HepG2 (cell line): Measurements from ENCODE around the gene UTP3. TPM values are rescaled to one million over a fixed set of nuclear protein-coding genes. Genes with fewer than 3 reads are reported as not detected.
A peak's percentile ranks its signal among the peaks of the same experiment; 100 is the strongest.

Experiments
- AGO1 ChIP-seq: fragments of 200-400 bp; formaldehyde crosslinking; IDR thresholded peaks from 2 replicates; pipeline ENCODE4 v1.6.1; 2017; ENCODE audit warnings: mild to moderate bottlenecking, low read depth, low read length, moderate library complexity; ENCODE audit not compliant: poor library complexity, severe bottlenecking
- ATF4 ChIP-seq, 2 experiments: fragments of 450-650 bp in 1 of 2; sonication (generic) in 1 of 2; formaldehyde crosslinking; IDR thresholded peaks; 2 replicates each; pipeline versions ENCODE4 v1.5.0 to v1.8.0; 2020 to 2022; ENCODE audit warnings: mild to moderate bottlenecking in 1 of 2, missing genetic modification reagents in 1 of 2
- HES4 ChIP-seq: sonication (generic); formaldehyde crosslinking; IDR thresholded peaks from 2 replicates; pipeline ENCODE4 v1.9.0; 2021; ENCODE audit warnings: mild to moderate bottlenecking, missing genetic modification reagents, borderline replicate concordance
- MED1 ChIP-seq: sonication (generic); formaldehyde crosslinking; IDR thresholded peaks from 2 replicates; pipeline ENCODE4 v1.4.0; 2020; ENCODE audit warnings: missing genetic modification reagents
- PITX1 ChIP-seq: sonication (generic); formaldehyde crosslinking; IDR thresholded peaks from 2 replicates; pipeline ENCODE4 v1.5.1; 2020; ENCODE audit warnings: mild to moderate bottlenecking, missing genetic modification reagents
- SP2 ChIP-seq: sonication (generic); formaldehyde crosslinking; IDR thresholded peaks from 2 replicates; pipeline ENCODE4 v1.5.1; 2020; ENCODE audit warnings: mild to moderate bottlenecking, missing genetic modification reagents
- UBTF ChIP-seq: sonication (generic); formaldehyde crosslinking; IDR thresholded peaks from 2 replicates; pipeline ENCODE4 v1.4.0; 2020; ENCODE audit warnings: mild to moderate bottlenecking, missing genetic modification reagents
- ZKSCAN1 ChIP-seq: fragments of 150-350 bp; IDR thresholded peaks from 2 replicates; pipeline ENCODE4 v1.6.1; 2014; ENCODE audit warnings: low read length
- ZNF317 ChIP-seq: sonication (generic); formaldehyde crosslinking; IDR thresholded peaks from 2 replicates; pipeline ENCODE4 v1.5.0; 2020; ENCODE audit warnings: mild to moderate bottlenecking, missing genetic modification reagents
- ZNF350 ChIP-seq: sonication (generic); formaldehyde crosslinking; IDR thresholded peaks from 2 replicates; pipeline ENCODE4 v1.4.0; 2020; ENCODE audit warnings: mild to moderate bottlenecking, low read depth, missing genetic modification reagents, borderline replicate concordance
- ZNF510 ChIP-seq: sonication (generic); formaldehyde crosslinking; IDR thresholded peaks from 2 replicates; pipeline ENCODE4 v1.4.0; 2020; ENCODE audit warnings: low read depth, mild to moderate bottlenecking, missing genetic modification reagents
- ZNF619 ChIP-seq: sonication (generic); formaldehyde crosslinking; IDR thresholded peaks from 2 replicates; pipeline ENCODE4 v1.4.0; 2020; ENCODE audit warnings: mild to moderate bottlenecking, missing genetic modification reagents
- ZNF746 ChIP-seq: sonication (generic); formaldehyde crosslinking; IDR thresholded peaks from 2 replicates; pipeline ENCODE4 v1.8.0; 2022; ENCODE audit warnings: mild to moderate bottlenecking, missing genetic modification reagents
- polyA plus RNA-seq, 8 experiments: library from polyadenylated mRNA; depleted of rRNA in 3 of 8; stranded (reverse) in 7 of 8; unstranded in 1 of 8; fragments of >200 nt; fragmentation: Illumina TruSeq in 4 of 8; extraction: Trizol in 4 of 8; gene quantifications; 2 replicates each; pipeline versions ENCODE4 v1.2.1 to v1.2.3, GENCODE V29; 2011 to 2016; ENCODE audit warnings: low read depth in 4 of 8, missing spikeins in 1 of 8, mixed read lengths in 1 of 8; ENCODE audit not compliant: insufficient read depth in 1 of 8
- total RNA-seq, 5 experiments: library from RNA; depleted of rRNA; stranded (reverse); fragments of >200 nt; fragmentation: Illumina TruSeq; extraction: Trizol; gene quantifications; 2 replicates each; pipeline ENCODE4 v1.2.3, GENCODE V29; 2016; ENCODE audit warnings: low read depth in 1 of 5
- TF ChIP-seq, protein P1 (sequence below), 2 experiments: sonication (generic) in 1 of 2; formaldehyde crosslinking in 1 of 2; IDR thresholded peaks; 2 replicates each; pipeline versions ENCODE4 v1.4.0 to v1.6.1; 2018 to 2020; ENCODE audit warnings: missing genetic modification reagents in 2 of 2, borderline replicate concordance in 1 of 2, low read depth in 1 of 2, mild to moderate bottlenecking in 1 of 2, missing biosample characterization in 1 of 2
- TF ChIP-seq, protein P2 (sequence below): sonication (generic); formaldehyde crosslinking; IDR thresholded peaks from 2 replicates; pipeline ENCODE4 v1.4.0; 2020; ENCODE audit warnings: mild to moderate bottlenecking, missing genetic modification reagents, borderline replicate concordance
- TF ChIP-seq, protein P3 (sequence below): sonication (generic); formaldehyde crosslinking; IDR thresholded peaks from 2 replicates; pipeline ENCODE4 v1.5.0; 2020; ENCODE audit warnings: mild to moderate bottlenecking, missing genetic modification reagents, moderate library complexity

The UTP3 gene
- total and polyA plus RNA-seq, 2 of the 13 experiments (the other 11 are each of a cell fraction or from before 2014, with no cell fraction given): 6.9 to 19.5 TPM

DNA sequence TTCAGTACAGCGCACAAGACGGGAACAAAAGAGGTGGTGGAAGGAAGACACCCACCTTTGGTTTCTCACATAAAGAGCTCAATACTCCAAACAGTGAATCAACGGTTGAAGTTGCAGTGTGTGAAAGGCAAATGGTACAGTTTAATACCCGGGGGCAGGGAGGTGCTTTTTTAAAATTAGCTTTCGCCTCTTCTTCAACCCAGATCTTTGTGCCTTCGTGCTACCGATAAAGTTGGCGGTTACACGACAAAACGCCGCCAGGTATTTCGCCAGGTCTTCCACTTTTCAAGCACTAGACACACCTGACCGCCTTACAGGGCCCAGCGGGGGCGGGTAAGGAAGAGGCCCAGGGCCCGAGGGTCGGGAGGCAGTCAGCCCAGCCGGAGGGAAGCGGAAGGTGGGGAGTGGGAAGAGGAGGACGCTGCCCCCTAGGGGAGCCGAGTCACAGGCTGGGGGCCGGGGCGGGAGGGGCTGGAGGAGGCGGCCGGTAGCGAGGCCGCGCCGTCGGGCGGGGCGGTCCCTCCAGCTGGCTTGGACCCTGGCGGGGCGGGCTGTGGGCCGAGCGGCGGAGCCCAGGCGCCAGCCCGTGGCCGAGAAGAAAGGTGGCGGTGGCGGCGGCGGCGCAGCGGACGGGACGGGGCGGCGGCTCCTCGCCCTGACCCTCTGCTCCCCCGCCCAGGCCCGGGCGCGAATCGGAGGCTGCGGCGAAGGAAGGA, 16.0 kb downstream of the UTP3 start (continued):
- TF ChIP-seq, protein P1, sequence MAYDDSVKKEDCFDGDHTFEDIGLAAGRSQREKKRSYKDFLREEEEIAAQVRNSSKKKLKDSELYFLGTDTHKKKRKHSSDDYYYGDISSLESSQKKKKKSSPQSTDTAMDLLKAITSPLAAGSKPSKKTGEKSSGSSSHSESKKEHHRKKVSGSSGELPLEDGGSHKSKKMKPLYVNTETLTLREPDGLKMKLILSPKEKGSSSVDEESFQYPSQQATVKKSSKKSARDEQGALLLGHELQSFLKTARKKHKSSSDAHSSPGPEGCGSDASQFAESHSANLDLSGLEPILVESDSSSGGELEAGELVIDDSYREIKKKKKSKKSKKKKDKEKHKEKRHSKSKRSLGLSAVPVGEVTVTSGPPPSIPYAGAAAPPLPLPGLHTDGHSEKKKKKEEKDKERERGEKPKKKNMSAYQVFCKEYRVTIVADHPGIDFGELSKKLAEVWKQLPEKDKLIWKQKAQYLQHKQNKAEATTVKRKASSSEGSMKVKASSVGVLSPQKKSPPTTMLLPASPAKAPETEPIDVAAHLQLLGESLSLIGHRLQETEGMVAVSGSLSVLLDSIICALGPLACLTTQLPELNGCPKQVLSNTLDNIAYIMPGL (CRISPR knock-in tag; IDR thresholded peaks at IDR 0.05; ENCODE audit: borderline replicate concordance in 1 of 2, low read depth in 1 of 2): peak; percentile 90 to 91
- 0 out of 2 replicates have a peak, but pooled peaks have one; percentile 40 for TF ChIP-seq ZNF317
- 0 out of 2 replicates have a peak, but pooled peaks have one; percentile 23 for TF ChIP-seq ZNF510
- peak; percentile 35 for TF ChIP-seq UBTF (CRISPR knock-in tag)
- TF ChIP-seq, protein P2, sequence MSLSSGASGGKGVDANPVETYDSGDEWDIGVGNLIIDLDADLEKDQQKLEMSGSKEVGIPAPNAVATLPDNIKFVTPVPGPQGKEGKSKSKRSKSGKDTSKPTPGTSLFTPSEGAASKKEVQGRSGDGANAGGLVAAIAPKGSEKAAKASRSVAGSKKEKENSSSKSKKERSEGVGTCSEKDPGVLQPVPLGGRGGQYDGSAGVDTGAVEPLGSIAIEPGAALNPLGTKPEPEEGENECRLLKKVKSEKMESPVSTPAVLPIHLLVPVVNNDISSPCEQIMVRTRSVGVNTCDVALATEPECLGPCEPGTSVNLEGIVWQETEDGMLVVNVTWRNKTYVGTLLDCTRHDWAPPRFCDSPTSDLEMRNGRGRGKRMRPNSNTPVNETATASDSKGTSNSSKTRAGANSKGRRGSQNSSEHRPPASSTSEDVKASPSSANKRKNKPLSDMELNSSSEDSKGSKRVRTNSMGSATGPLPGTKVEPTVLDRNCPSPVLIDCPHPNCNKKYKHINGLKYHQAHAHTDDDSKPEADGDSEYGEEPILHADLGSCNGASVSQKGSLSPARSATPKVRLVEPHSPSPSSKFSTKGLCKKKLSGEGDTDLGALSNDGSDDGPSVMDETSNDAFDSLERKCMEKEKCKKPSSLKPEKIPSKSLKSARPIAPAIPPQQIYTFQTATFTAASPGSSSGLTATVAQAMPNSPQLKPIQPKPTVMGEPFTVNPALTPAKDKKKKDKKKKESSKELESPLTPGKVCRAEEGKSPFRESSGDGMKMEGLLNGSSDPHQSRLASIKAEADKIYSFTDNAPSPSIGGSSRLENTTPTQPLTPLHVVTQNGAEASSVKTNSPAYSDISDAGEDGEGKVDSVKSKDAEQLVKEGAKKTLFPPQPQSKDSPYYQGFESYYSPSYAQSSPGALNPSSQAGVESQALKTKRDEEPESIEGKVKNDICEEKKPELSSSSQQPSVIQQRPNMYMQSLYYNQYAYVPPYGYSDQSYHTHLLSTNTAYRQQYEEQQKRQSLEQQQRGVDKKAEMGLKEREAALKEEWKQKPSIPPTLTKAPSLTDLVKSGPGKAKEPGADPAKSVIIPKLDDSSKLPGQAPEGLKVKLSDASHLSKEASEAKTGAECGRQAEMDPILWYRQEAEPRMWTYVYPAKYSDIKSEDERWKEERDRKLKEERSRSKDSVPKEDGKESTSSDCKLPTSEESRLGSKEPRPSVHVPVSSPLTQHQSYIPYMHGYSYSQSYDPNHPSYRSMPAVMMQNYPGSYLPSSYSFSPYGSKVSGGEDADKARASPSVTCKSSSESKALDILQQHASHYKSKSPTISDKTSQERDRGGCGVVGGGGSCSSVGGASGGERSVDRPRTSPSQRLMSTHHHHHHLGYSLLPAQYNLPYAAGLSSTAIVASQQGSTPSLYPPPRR (CRISPR knock-in tag): peak; percentile 26
- peak; percentile 61; the same call in 1 of the 2 replicates for TF ChIP-seq ZNF350 (CRISPR knock-in tag)
- TF ChIP-seq AGO1: no peak
- no peak for TF ChIP-seq SP2 (CRISPR knock-in tag)
- TF ChIP-seq ZNF746 (CRISPR knock-in tag): peak; percentile 29; the same call in 1 of the 2 replicates
- TF ChIP-seq ZNF619: 0 out of 2 replicates have a peak, but pooled peaks have one; percentile 26
- TF ChIP-seq ZKSCAN1: no peak
- TF ChIP-seq ATF4 (CRISPR knock-in tag; IDR thresholded peaks at IDR 0.05): no peak
- TF ChIP-seq MED1: no peak
- peak; percentile 57; the same call in 1 of the 2 replicates for TF ChIP-seq HES4
- TF ChIP-seq, protein P3, sequence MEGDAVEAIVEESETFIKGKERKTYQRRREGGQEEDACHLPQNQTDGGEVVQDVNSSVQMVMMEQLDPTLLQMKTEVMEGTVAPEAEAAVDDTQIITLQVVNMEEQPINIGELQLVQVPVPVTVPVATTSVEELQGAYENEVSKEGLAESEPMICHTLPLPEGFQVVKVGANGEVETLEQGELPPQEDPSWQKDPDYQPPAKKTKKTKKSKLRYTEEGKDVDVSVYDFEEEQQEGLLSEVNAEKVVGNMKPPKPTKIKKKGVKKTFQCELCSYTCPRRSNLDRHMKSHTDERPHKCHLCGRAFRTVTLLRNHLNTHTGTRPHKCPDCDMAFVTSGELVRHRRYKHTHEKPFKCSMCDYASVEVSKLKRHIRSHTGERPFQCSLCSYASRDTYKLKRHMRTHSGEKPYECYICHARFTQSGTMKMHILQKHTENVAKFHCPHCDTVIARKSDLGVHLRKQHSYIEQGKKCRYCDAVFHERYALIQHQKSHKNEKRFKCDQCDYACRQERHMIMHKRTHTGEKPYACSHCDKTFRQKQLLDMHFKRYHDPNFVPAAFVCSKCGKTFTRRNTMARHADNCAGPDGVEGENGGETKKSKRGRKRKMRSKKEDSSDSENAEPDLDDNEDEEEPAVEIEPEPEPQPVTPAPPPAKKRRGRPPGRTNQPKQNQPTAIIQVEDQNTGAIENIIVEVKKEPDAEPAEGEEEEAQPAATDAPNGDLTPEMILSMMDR (CRISPR knock-in tag): peak; percentile 85
- no peak for TF ChIP-seq PITX1 (CRISPR knock-in tag)
